Measurements from ENCODE around the gene GAGE12J. TPM values are rescaled to one million over a fixed set of nuclear protein-coding genes. Genes with fewer than 3 reads are reported as not detected.
A peak's percentile ranks its signal among the peaks of the same experiment; 100 is the strongest.
"Not testable (repeated sequence)": the region's sequence is repeated elsewhere in the genome, so short reads cannot be mapped to it uniquely, and the experiment has no call there.

The GAGE12J gene
- total RNA-seq, 1 donor from 2014 or later, result not detected

DNA sequence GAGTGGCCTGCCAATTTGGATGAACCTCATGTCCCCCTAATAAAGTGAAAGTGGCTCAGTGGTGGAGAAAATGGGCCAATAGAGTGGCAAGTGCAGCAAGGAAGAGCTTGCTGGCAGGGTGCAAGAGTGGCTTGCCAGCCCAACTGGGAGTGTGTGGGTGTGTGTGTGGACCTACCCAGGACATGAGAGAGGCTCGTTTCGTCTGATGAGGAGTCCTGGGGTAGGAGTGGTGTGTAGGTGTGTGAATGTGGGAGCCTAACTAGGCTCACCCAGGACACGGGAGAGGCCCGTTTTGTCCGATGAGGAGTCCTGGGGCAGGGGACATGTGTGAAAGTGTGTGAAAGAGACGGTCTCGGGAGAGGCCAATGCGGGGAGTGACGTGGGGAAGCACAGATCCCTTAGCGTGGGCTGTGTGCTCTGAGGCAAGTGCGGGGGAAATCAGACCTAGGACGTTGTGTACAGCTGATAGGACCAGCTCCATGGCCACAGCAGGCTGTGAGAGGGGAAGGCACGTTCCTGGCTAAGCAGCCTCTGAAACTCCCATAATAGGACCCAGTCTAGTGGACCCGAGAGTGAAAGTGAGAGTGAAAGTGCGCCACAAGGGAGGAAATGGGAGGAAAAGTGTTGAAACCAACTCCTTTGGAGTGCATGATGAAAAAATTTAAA lies 13.1 kb upstream of the GAGE12J start:
- peak; percentile 68 for DNase-seq
- TF ChIP-seq, protein P1, sequence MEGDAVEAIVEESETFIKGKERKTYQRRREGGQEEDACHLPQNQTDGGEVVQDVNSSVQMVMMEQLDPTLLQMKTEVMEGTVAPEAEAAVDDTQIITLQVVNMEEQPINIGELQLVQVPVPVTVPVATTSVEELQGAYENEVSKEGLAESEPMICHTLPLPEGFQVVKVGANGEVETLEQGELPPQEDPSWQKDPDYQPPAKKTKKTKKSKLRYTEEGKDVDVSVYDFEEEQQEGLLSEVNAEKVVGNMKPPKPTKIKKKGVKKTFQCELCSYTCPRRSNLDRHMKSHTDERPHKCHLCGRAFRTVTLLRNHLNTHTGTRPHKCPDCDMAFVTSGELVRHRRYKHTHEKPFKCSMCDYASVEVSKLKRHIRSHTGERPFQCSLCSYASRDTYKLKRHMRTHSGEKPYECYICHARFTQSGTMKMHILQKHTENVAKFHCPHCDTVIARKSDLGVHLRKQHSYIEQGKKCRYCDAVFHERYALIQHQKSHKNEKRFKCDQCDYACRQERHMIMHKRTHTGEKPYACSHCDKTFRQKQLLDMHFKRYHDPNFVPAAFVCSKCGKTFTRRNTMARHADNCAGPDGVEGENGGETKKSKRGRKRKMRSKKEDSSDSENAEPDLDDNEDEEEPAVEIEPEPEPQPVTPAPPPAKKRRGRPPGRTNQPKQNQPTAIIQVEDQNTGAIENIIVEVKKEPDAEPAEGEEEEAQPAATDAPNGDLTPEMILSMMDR (IDR thresholded peaks at IDR 0.05), result no peak
- ATAC-seq, result peak; percentile 91

DNA sequence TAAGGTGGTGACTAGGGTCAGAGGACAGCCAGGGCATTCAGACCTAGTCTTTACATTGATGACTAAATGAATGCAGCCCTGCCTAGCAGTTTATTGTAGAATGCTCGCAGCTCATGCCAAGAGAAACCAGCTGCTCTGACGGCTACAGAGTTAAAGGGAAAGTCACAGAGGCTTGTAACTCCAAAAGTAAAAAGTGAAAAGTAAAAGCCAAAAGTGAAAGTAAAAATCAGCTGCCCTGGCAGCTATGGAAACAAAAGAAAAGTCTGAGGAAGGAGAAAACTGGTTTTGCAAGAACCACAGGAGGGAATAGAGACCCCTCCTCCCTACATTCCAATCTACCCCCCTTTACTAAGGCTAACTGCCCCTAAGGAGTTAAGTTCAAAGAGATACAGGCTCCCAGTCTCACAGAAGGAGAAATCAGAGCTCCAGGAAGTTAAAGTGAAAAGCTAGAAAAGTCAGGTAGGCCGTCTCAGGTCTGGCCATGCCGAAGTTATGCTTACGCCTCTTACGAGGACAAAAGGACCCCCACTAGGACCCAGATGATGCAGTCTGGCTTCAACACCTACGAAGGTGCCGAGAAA lies 12.3 kb upstream of the GAGE12J start:
- ATAC-seq, result no peak

More for the DNA sequence above, 13.1 kb upstream of the GAGE12J start:
- Histone ChIP-seq H3K27ac (peak overlapping the region; percentile 78), H3K27me3 (no peaks in the 10 kb centered on the region), H3K4me1 (no peaks in the 10 kb centered on the region), H3K36me3 (no peaks in the 10 kb centered on the region), H3K9me3 (no peaks in the 10 kb centered on the region), H3K4me3 (peak overlapping the region; percentile 46)
- intact Hi-C loops (cut with DNase I), result no loop called here

DNA sequence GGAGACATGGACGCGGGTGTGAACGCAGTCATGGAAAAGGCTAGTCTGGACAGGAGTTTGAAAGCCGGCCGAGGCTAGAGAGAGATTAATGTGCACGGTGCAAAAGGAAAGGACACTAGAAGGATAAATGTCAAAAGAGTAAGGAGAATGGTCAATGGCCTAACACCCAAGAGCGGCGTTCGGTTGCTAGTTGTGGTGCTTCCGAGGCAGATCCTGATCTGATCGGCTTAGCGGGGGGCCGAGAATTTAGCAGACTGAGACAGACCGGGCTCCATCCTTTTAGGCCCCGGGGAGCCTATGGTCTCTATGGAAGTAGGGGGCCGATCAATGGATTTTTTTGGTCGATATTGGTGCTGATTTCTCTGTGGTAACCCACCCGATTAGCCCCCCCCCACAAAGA lies 11.5 kb upstream of the GAGE12J start:
- H3K4me3 ChIP-seq, result no peak overlapping the region
- intact Hi-C loops (cut with DNase I), result no loop called here
- DNase-seq (no peak), ATAC-seq (no peak)
- H3K27ac ChIP-seq, result no peak overlapping the region
- TF ChIP-seq, protein P1 (IDR thresholded peaks at IDR 0.05), result no peak
- no peaks in the 10 kb centered on the region for H3K9me3 ChIP-seq
- H3K27me3 ChIP-seq, result no peaks in the 10 kb centered on the region
- H3K4me1 ChIP-seq, result no peaks in the 10 kb centered on the region
- H3K36me3 ChIP-seq, result no peaks in the 10 kb centered on the region

More for the DNA sequence above, 12.3 kb upstream of the GAGE12J start:
- TF ChIP-seq, protein P1 (IDR thresholded peaks at IDR 0.05), result no peak
- no peaks in the 10 kb centered on the region for H3K4me1 ChIP-seq
- DNase-seq, result no peak
- H3K27ac ChIP-seq, result peak overlapping the region; percentile 78
- intact Hi-C loops (cut with DNase I), result no loop called here
- H3K36me3 ChIP-seq, result no peaks in the 10 kb centered on the region
- H3K27me3 ChIP-seq, result no peaks in the 10 kb centered on the region
- peak overlapping the region; percentile 46 for H3K4me3 ChIP-seq
- no peaks in the 10 kb centered on the region for H3K9me3 ChIP-seq

DNA sequence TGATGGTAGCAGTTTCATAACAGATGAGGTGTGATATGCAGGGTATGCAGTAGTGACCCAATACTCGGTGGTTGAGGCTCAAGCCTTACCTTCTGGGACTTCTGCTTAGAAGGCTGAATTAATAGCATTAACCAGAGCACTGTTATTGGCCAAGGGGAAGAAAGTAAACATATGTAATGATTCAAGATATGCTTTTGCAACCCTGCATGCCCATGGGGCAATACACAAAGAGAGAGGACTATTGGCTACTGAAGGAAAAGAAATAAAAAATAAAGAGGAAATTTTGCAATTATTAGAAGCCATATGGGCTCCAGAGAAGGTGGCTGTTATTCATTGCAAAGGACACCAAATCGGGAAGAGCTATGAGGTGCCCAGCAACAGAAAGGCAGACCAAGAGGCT lies 9.7 kb upstream of the GAGE12J start:
- no peaks in the 10 kb centered on the region for H3K27me3 ChIP-seq
- H3K9me3 ChIP-seq, result no peaks in the 10 kb centered on the region
- H3K36me3 ChIP-seq, result no peaks in the 10 kb centered on the region
- H3K27ac ChIP-seq, result no peak overlapping the region
- TF ChIP-seq, protein P1 (IDR thresholded peaks at IDR 0.05), result no peak
- no peak overlapping the region for H3K4me3 ChIP-seq
- DNase-seq, result no peak
- no peaks in the 10 kb centered on the region for H3K4me1 ChIP-seq
- ATAC-seq, result no peak
- intact Hi-C loops (cut with DNase I), result no loop called here

DNA sequence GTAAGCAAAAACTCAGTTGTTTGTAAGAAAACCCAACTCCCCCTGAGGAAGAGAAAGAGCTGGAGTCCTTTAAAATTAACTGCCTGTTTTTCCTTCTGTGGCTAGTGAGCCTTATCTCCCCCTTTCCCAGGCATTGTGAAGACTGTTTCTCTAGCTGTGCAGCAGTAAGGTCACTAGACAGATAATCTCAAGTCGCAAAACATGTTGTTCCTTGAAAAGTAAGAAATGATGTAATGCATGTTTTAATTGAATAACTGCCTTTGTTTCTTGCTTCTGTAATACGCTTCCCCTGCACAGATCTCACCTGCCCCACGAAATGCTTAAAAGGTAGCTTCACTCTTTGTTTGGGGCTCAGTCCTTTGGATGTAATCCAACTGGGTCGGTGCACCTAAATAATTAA lies 5.8 kb upstream of the GAGE12J start:
- Histone ChIP-seq H3K27ac (no peak overlapping the region), H3K27me3 (no peaks in the 10 kb centered on the region), H3K4me3 (no peak overlapping the region), H3K36me3 (no peaks in the 10 kb centered on the region), H3K4me1 (no peaks in the 10 kb centered on the region), H3K9me3 (no peaks in the 10 kb centered on the region)
- intact Hi-C loops (cut with DNase I), result no loop called here
- ATAC-seq, result no peak
- no peak for DNase-seq
- TF ChIP-seq, protein P1 (IDR thresholded peaks at IDR 0.05), result no peak

DNA sequence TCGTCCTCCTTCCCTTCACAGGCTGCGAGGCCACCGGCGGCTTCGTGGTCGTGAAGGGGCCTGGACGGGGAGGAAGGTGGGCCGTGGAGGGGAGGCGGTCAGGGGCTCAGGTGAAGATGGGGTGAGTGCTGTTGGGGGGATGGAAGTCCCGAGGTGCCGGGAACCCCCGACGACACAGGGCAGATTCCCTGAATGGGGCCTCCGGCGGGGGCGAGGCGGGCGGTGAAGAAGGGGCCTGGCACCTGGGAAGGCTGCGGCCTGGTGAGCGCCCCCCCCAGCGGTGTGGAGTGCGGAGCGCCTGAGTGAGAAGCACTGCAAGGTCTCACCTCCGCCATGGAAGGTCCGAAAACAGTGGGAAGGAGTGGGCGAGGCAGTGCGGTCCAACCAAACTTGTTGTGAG lies 429 bp downstream of the GAGE12J start:
- H3K9me3 ChIP-seq; DNase-seq; H3K27me3 ChIP-seq; H3K4me3 ChIP-seq; H3K36me3 ChIP-seq; intact Hi-C loops (cut with DNase I); ATAC-seq; H3K27ac ChIP-seq; H3K4me1 ChIP-seq: not testable (repeated sequence)

DNA sequence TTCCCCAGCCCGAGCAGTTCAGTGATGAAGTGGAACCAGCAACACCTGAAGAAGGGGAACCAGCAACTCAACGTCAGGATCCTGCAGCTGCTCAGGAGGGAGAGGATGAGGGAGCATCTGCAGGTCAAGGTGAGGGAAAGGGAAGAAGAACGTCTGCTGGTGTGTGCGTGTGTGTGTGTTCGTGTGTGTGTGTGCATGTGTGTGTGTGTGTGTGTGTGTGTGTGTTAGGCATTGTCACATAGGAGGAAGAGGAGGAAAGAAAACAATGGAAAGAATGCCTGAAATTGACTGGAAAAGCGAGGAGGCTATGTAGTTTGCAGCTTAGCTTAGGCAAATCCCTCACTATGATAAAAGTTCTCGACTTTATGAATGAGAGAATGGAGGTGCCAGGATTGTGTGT lies 1.9 kb downstream of the GAGE12J start:
- DNase-seq; H3K27ac ChIP-seq; H3K27me3 ChIP-seq; H3K4me1 ChIP-seq; ATAC-seq; H3K36me3 ChIP-seq; intact Hi-C loops (cut with DNase I); H3K4me3 ChIP-seq; H3K9me3 ChIP-seq: not testable (repeated sequence)

DNA sequence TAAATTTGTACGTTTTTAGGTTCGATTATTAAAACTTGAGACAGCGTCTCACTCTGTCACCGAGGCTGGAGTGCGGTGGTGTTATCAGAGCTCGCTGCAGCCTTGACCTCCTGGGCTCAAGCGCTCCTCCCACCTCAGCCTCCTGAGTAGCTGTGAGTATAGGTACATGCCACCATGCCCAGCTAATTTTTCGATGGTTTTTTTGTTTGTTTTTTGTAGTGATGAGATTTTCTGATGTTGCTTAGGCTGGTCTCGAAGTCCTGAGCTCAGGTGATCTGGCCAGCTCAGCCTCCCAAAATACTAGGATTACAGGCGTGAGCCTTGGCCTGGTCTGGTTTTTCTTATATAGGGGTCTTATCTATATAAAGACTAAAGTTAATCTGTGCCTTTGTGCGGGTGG lies 8.6 kb downstream of the GAGE12J start:
- H3K4me1 ChIP-seq; H3K36me3 ChIP-seq; ATAC-seq; DNase-seq; intact Hi-C loops (cut with DNase I); H3K4me3 ChIP-seq; H3K27ac ChIP-seq; H3K27me3 ChIP-seq; H3K9me3 ChIP-seq: not testable (repeated sequence)

DNA sequence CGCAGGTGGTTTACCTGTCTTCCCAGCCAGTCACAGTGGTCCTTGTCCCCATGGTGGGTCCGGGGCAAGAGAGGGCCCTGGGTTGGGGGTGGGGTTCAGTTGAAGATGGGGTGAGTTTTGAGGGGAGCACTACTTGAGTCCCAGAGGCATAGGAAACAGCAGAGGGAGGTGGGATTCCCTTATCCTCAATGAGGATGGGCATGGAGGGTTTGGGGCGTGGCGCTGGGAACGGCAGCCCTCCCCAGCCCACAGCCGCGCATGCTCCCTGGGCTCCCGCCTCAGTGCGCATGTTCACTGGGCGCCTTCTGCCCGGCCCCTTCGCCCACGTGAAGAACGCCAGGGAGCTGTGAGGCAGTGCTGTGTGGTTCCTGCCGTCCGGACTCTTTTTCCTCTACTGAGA lies 9.4 kb downstream of the GAGE12J start, which contains the start of gene GAGE13:
TSS of gene GAGE13 (plus strand) at position 301 of the 400 bp plus-strand sequence. CDS start 1,156 bp downstream, outside the sequence.
- ATAC-seq; intact Hi-C loops (cut with DNase I); H3K4me1 ChIP-seq: not testable (repeated sequence)

More for the DNA sequence above, 9.4 kb downstream of the GAGE12J start, which contains the start of gene GAGE13:
- H3K27me3 ChIP-seq, DNase-seq, H3K36me3 ChIP-seq, H3K4me3 ChIP-seq, H3K9me3 ChIP-seq, H3K27ac ChIP-seq: not testable (repeated sequence)
